H1 (cell line): Measurements from ENCODE around the gene ZNF407. TPM values are rescaled to one million over a fixed set of nuclear protein-coding genes. Genes with fewer than 3 reads are reported as not detected.

Experiments used
- CTCF ChIA-PET: fragments of 300-600 bp; sonication (Branson Sonifier 250); formaldehyde crosslinking; loops from one replicate; lab custom pipeline; 2021; ENCODE audit not compliant: partially characterized antibody; lab: Charles Lee
- POLR2A ChIA-PET: fragments of 300-600 bp; sonication (Branson Sonifier 250); formaldehyde crosslinking; loops from one replicate; lab custom pipeline; 2021; ENCODE audit warnings: inconsistent platforms; ENCODE audit not compliant: partially characterized antibody; lab: Charles Lee
- DNase-seq, 2 experiments: peaks; one replicate each; pipeline versions ENCODE4 v3.0.0 to v3.0.0-alpha.2; 2010 to 2022; ENCODE audit warnings: low spot score in 2 of 2, low read depth in 1 of 2, mixed read lengths in 1 of 2
- FAIRE-seq: peaks from 2 replicates; lab custom pipeline; 2011; peaks lifted over from hg19 to GRCh38; lab: Jason Lieb, UNC
- H2AFZ ChIP-seq: 2 replicates; pipeline ENCODE4 v1.8.1; 2012; ENCODE audit warnings: low read length, inconsistent platforms
- H2AK5ac ChIP-seq: 2 replicates; pipeline ENCODE4 v1.6.1; 2013; ENCODE audit warnings: low read depth, low read length
- H2BK120ac ChIP-seq: replicated peaks from 2 replicates; pipeline ENCODE3; 2013; ENCODE audit warnings: low read depth, low read length, inconsistent platforms
- H2BK12ac ChIP-seq: 2 replicates; pipeline ENCODE4 v1.6.1; 2013; ENCODE audit warnings: low read depth, low read length
- H2BK15ac ChIP-seq: 2 replicates; pipeline ENCODE4 v1.6.1; 2013; ENCODE audit warnings: low read length
- H2BK20ac ChIP-seq: 2 replicates; pipeline ENCODE4 v1.6.1; 2013; ENCODE audit warnings: low read length
- H2BK5ac ChIP-seq: 2 replicates; pipeline ENCODE4 v1.6.1; 2013; ENCODE audit warnings: low read depth, low read length
- H3K14ac ChIP-seq: 2 replicates; pipeline ENCODE4 v1.6.1; 2013; ENCODE audit warnings: inconsistent platforms; ENCODE audit not compliant: insufficient read length
- H3K18ac ChIP-seq: 2 replicates; pipeline ENCODE4 v1.6.1; 2013; ENCODE audit warnings: low read length; ENCODE audit errors: extremely low read depth
- H3K23ac ChIP-seq: 2 replicates; pipeline ENCODE4 v1.6.1; 2013; ENCODE audit warnings: inconsistent platforms; ENCODE audit not compliant: insufficient read length
- H3K23me2 ChIP-seq: 2 replicates; pipeline ENCODE4 v1.6.1; 2013; ENCODE audit warnings: low read depth, low read length
- H3K27ac ChIP-seq: 2 replicates; pipeline ENCODE4 v1.6.1; 2011; ENCODE audit warnings: low read depth, low read length, inconsistent platforms
- H3K27me3 ChIP-seq, 4 experiments: replicated peaks in 1 of 4; 1 replicate in 1 of 4; 2 replicates in 3 of 4; pipeline versions ENCODE4 v1.6.1 to v1.8.1; 2011 to 2013; ENCODE audit warnings: low read length in 3 of 4, mild to moderate bottlenecking in 3 of 4, inconsistent platforms in 2 of 4, mixed read lengths in 2 of 4, moderate library complexity in 1 of 4; ENCODE audit not compliant: control insufficient read depth in 3 of 4, insufficient read depth in 3 of 4; ENCODE audit errors: extremely low read depth in 1 of 4
- H3K36me3 ChIP-seq, 4 experiments: 2 replicates each; pipeline versions ENCODE4 v1.6.1 to v1.8.1; 2011 to 2013; ENCODE audit warnings: mild to moderate bottlenecking in 4 of 4, low read length in 3 of 4, moderate library complexity in 2 of 4, control low read depth in 1 of 4, inconsistent platforms in 1 of 4; ENCODE audit not compliant: insufficient read depth in 4 of 4, control insufficient read depth in 2 of 4
- H3K4ac ChIP-seq: replicated peaks from 2 replicates; pipeline ENCODE3; 2013; ENCODE audit warnings: low read length, low read depth, mixed read lengths, inconsistent platforms; ENCODE audit not compliant: insufficient read length
- H3K4me1 ChIP-seq, 4 experiments: replicated peaks in 1 of 4; 1 replicate in 1 of 4; 2 replicates in 3 of 4; pipeline versions ENCODE4 v1.6.1 to v1.8.1; 2011 to 2013; ENCODE audit warnings: low read length in 3 of 4, inconsistent platforms in 2 of 4, mixed read lengths in 1 of 4; ENCODE audit not compliant: insufficient read depth in 4 of 4, control insufficient read depth in 3 of 4
- H3K4me2 ChIP-seq, 2 experiments: 2 replicates each; pipeline versions ENCODE4 v1.6.1 to v1.8.1; 2011 to 2013; ENCODE audit warnings: low read depth in 2 of 2, low read length in 2 of 2, control low read depth in 1 of 2, inconsistent platforms in 1 of 2, mild to moderate bottlenecking in 1 of 2; ENCODE audit not compliant: insufficient read depth in 1 of 2
- H3K4me3 ChIP-seq, 4 experiments: fragments of 200-600, 300-600 bp in 1 of 4; sonication (generic), shearing (Covaris generic), sonication (Bioruptor Twin) in 1 of 4; 2 replicates each; pipeline versions ENCODE4 v1.5.1 to v1.8.1; 2011 to 2016; ENCODE audit warnings: low read length in 4 of 4, low read depth in 3 of 4, control low read depth in 2 of 4, inconsistent platforms in 2 of 4, mild to moderate bottlenecking in 2 of 4, mixed read lengths in 1 of 4, moderate library complexity in 1 of 4; ENCODE audit not compliant: insufficient read depth in 2 of 4; ENCODE audit errors: extremely low read depth in 1 of 4
- H3K56ac ChIP-seq: replicated peaks from 2 replicates; pipeline ENCODE3; 2013; ENCODE audit warnings: low read depth, mild to moderate bottlenecking, mixed read lengths, low read length, inconsistent platforms; ENCODE audit not compliant: insufficient read length
- H3K79me1 ChIP-seq: 2 replicates; pipeline ENCODE4 v1.6.1; 2013; ENCODE audit warnings: low read depth, low read length, control low read depth
- H3K79me2 ChIP-seq, 2 experiments: 2 replicates each; pipeline versions ENCODE4 v1.6.1 to v1.8.1; 2012 to 2013; ENCODE audit warnings: low read length in 2 of 2, mild to moderate bottlenecking in 2 of 2, inconsistent platforms in 1 of 2; ENCODE audit not compliant: insufficient read depth in 2 of 2, control insufficient read depth in 1 of 2
- H3K9ac ChIP-seq, 4 experiments: replicated peaks in 1 of 4; 1 replicate in 1 of 4; 2 replicates in 3 of 4; pipeline versions ENCODE4 v1.6.1 to v1.8.1; 2011 to 2013; ENCODE audit warnings: low read depth in 3 of 4, low read length in 3 of 4, control low read depth in 2 of 4, mild to moderate bottlenecking in 2 of 4, moderate library complexity in 2 of 4, inconsistent platforms in 1 of 4; ENCODE audit errors: extremely low read depth in 1 of 4
- H3K9me3 ChIP-seq, 2 experiments: 2 replicates each; pipeline versions ENCODE4 v1.6.1 to v1.8.1; 2012 to 2013; ENCODE audit warnings: mild to moderate bottlenecking in 2 of 2, moderate library complexity in 2 of 2, control low read depth in 1 of 2, inconsistent platforms in 1 of 2, low read depth in 1 of 2, low read length in 1 of 2, mixed read lengths in 1 of 2; ENCODE audit not compliant: insufficient read depth in 2 of 2
- H4K20me1 ChIP-seq, 2 experiments: replicated peaks in 1 of 2; 2 replicates each; pipeline versions ENCODE3 to v1.8.1; 2011 to 2013; ENCODE audit warnings: inconsistent platforms in 2 of 2, low read length in 2 of 2, mild to moderate bottlenecking in 1 of 2; ENCODE audit not compliant: insufficient read depth in 2 of 2, control insufficient read depth in 1 of 2
- H4K5ac ChIP-seq: 2 replicates; pipeline ENCODE4 v1.6.1; 2013; ENCODE audit warnings: low read length, low read depth, mixed read lengths, inconsistent platforms; ENCODE audit not compliant: insufficient read length
- H4K8ac ChIP-seq: 2 replicates; pipeline ENCODE4 v1.8.0; 2013; ENCODE audit warnings: mild to moderate bottlenecking, moderate library complexity, low read length, inconsistent platforms; ENCODE audit not compliant: insufficient read depth; ENCODE audit errors: extremely low read depth
- H4K91ac ChIP-seq: replicated peaks from 2 replicates; pipeline ENCODE3; 2013; ENCODE audit warnings: low read length, mixed read lengths, inconsistent platforms; ENCODE audit not compliant: insufficient read length
- CBX5 ChIP-seq: fragments of 300-800, 300-1000 bp; sonication (generic); IDR thresholded peaks from 2 replicates; pipeline ENCODE4 v1.7.1; 2016; ENCODE audit warnings: antibody characterized with exemption, low read length, low read depth
- CREB1 ChIP-seq: IDR thresholded peaks from 2 replicates; pipeline ENCODE4 v1.6.1; 2012; ENCODE audit warnings: inconsistent platforms
- GABPA ChIP-seq: IDR thresholded peaks from 2 replicates; pipeline ENCODE4 v1.6.1; 2011; ENCODE audit warnings: mild to moderate bottlenecking, low read length, moderate library complexity, borderline replicate concordance; ENCODE audit not compliant: insufficient read depth
- HDAC6 ChIP-seq: IDR thresholded peaks from one replicate; pipeline ENCODE4 v1.7.1; 2012; ENCODE audit warnings: low read depth, mild to moderate bottlenecking, inconsistent platforms, low read length, moderate library complexity
- KDM1A ChIP-seq: fragments of 200-600, 300-600 bp; sonication (generic); IDR thresholded peaks from 2 replicates; pipeline ENCODE4 v1.7.1; 2016; ENCODE audit warnings: mild to moderate bottlenecking, low read length, borderline replicate concordance
- KDM4A ChIP-seq: IDR thresholded peaks from one replicate; pipeline ENCODE4 v1.7.1; 2012; ENCODE audit warnings: low read depth, mild to moderate bottlenecking, moderate library complexity, low read length, inconsistent platforms; ENCODE audit not compliant: severe bottlenecking
- KDM5A ChIP-seq: fragments of 200-600 bp; IDR thresholded peaks from 2 replicates; pipeline ENCODE4 v1.7.1; 2012; ENCODE audit warnings: mild to moderate bottlenecking, low read length, inconsistent platforms, mixed read lengths
- POLR2A ChIP-seq, 2 experiments: IDR thresholded peaks; 1 replicate in 1 of 2; 2 replicates in 1 of 2; pipeline ENCODE4 v1.6.1; 2011; ENCODE audit warnings: low read depth in 2 of 2, low read length in 2 of 2, mild to moderate bottlenecking in 2 of 2; ENCODE audit errors: control extremely low read depth in 1 of 2
- RAD21 ChIP-seq, 2 experiments: IDR thresholded peaks in 1 of 2; conservative IDR thresholded peaks in 1 of 2; 2 replicates each; pipeline ENCODE4 v1.6.1; 2011; ENCODE audit warnings: low read depth in 2 of 2, low read length in 2 of 2, improper control_type of control experiment in 1 of 2, inconsistent platforms in 1 of 2, mild to moderate bottlenecking in 1 of 2, moderate library complexity in 1 of 2
- RFX5 ChIP-seq: IDR thresholded peaks from 2 replicates; pipeline ENCODE4 v1.6.1; 2011; ENCODE audit warnings: low read depth, low read length, improper control_type of control experiment, borderline replicate concordance
- SAP30 ChIP-seq: fragments of 300-600 bp; sonication (generic); IDR thresholded peaks from 2 replicates; pipeline ENCODE4 v1.7.1; 2012; ENCODE audit warnings: low read length, moderate library complexity, mild to moderate bottlenecking, inconsistent platforms; ENCODE audit not compliant: insufficient read depth, insufficient replicate concordance
- SIN3A ChIP-seq, 2 experiments: IDR thresholded peaks in 1 of 2; conservative IDR thresholded peaks in 1 of 2; 2 replicates each; pipeline ENCODE4 v1.6.1; 2011 to 2012; ENCODE audit warnings: low read length in 2 of 2, improper control_type of control experiment in 1 of 2, low read depth in 1 of 2, mild to moderate bottlenecking in 1 of 2
- SP1 ChIP-seq: IDR thresholded peaks from 2 replicates; pipeline ENCODE4 v1.6.1; 2011; ENCODE audit warnings: low read depth, low read length
- SUZ12 ChIP-seq: fragments of 200-600 bp; sonication (generic); IDR thresholded peaks from 2 replicates; pipeline ENCODE4 v1.6.1; 2012; ENCODE audit warnings: mild to moderate bottlenecking, inconsistent platforms, low read length, moderate library complexity, mixed read lengths
- TBP ChIP-seq: IDR thresholded peaks from 2 replicates; pipeline ENCODE4 v1.6.1; 2011; ENCODE audit warnings: low read depth, low read length, improper control_type of control experiment
- WGBS, 2 experiments: shearing (Covaris generic) in 1 of 2; methylation state at CpG; one replicate each; pipeline versions ENCODE4 v1.1.6 to v1.1.7; 2013 to 2015; ENCODE audit warnings: low lambda C conversion rate in 2 of 2, mixed read lengths in 2 of 2, inconsistent platforms in 1 of 2, low coverage in 1 of 2, missing lambda C conversion rate in 1 of 2; ENCODE audit not compliant: insufficient replicate concordance in 2 of 2, insufficient coverage in 1 of 2, insufficient read length in 1 of 2; ENCODE audit errors: extremely low coverage in 1 of 2, missing lambda C conversion rate in 1 of 2; 5-methylcytosine and 5-hydroxymethylcytosine counted together
- polyA plus RNA-seq, 7 experiments: library from polyadenylated mRNA; depleted of rRNA in 3 of 7; stranded (reverse) in 5 of 7; unstranded in 2 of 7; fragments of >200 nt in 5 of 7; fragments of 200-250 nt in 2 of 7; gene quantifications; 1 replicate in 5 of 7; 2 replicates in 1 of 7; 4 replicates in 1 of 7; pipeline versions ENCODE4 v1.2.1 to v1.2.3, GENCODE V29; 2011 to 2013; ENCODE audit warnings: missing spikeins in 2 of 7, mixed read lengths in 2 of 7
- total RNA-seq: library from RNA; stranded (reverse); fragmentation: NEBNext Ultra II Directional; extraction: Animal tissue kit (Norgen Biotek cat#: 25700); gene quantifications from 2 replicates; pipeline ENCODE4 v1.2.1, GENCODE V29; 2021

The ZNF407 gene
- total and polyA plus RNA-seq, 2 of the 8 experiments (the other 6 are each of a cell fraction or from before 2014, with no cell fraction given), result 1.5 to 6.8 TPM

- H3K27ac ChIP-seq, result no peak overlapping the region
- no peak overlapping the region for H3K4me3 ChIP-seq
- no peak overlapping the region for H3K9ac ChIP-seq
- no peaks in the 10 kb centered on the region for H4K20me1 ChIP-seq
- H2AK5ac ChIP-seq, result no peak overlapping the region
- no peak overlapping the region for H2AFZ ChIP-seq
- no peak overlapping the region for H2BK20ac ChIP-seq
- DNase-seq (no peak), FAIRE-seq (no peak)
- H3K9me3 ChIP-seq, result no peaks in the 10 kb centered on the region
- H2BK5ac ChIP-seq, result no peak overlapping the region
- H2BK15ac ChIP-seq, result no peak overlapping the region
- no peak overlapping the region for H4K91ac ChIP-seq
- H2BK120ac ChIP-seq, result no peak overlapping the region
- H3K18ac ChIP-seq, result no peak overlapping the region
- CTCF ChIA-PET, result interaction anchor here (1.0 kb wide), 1 partner anchor 12 kb away, joined by 3 read pairs; no protein-coding TSS in a partner anchor
- H3K36me3 ChIP-seq, result no peaks in the 10 kb centered on the region
- H3K56ac ChIP-seq, result no peak overlapping the region
- peaks cover 0 to 17% (median 14%) of the 10 kb centered on the region in 4 experiments; a peak in 5 of 7 replicates for H3K4me1 ChIP-seq
- H3K27me3 ChIP-seq, result no peaks in the 10 kb centered on the region
- H4K8ac ChIP-seq, result no peak overlapping the region
- H3K79me1 ChIP-seq, result no peaks in the 10 kb centered on the region
- no peak overlapping the region for H3K14ac ChIP-seq
- POLR2A ChIA-PET, result no interaction called here
- WGBS, 2 experiments, result 45% methylated on average over 4 of the region's 4 CpGs; no CpG with 5 or more reads in 1 of the 2 experiments
- no peak overlapping the region for H4K5ac ChIP-seq
- H3K4ac ChIP-seq, result no peak overlapping the region
- H3K23ac ChIP-seq, result no peak overlapping the region
- H2BK12ac ChIP-seq, result no peak overlapping the region
- H3K4me2 ChIP-seq, result peak overlapping the region in 1 of 2 experiments; percentile 15; a peak in 1 of 4 replicates
- no peaks in the 10 kb centered on the region for H3K23me2 ChIP-seq
- H3K79me2 ChIP-seq, result no peaks in the 10 kb centered on the region
- TF ChIP-seq TBP, result no peak
- no peak for TF ChIP-seq RAD21 (IDR thresholded peaks at IDR 0.05 in 1 of 2, conservative IDR thresholded peaks at IDR 0.05 in 1 of 2; ENCODE audit: low read depth in 2 of 2, low read length in 2 of 2)
- TF ChIP-seq HDAC6, result no peak
- TF ChIP-seq SUZ12, result no peak
- no peak for TF ChIP-seq CBX5
- TF ChIP-seq GABPA, result no peak
- TF ChIP-seq SAP30, result no peak
- TF ChIP-seq KDM1A, result no peak
- TF ChIP-seq KDM4A, result no peak
- TF ChIP-seq RFX5, result no peak
- no peak for TF ChIP-seq KDM5A
- TF ChIP-seq SIN3A (conservative IDR thresholded peaks at IDR 0.05 in 1 of 2, IDR thresholded peaks at IDR 0.05 in 1 of 2; ENCODE audit: low read depth in 1 of 2, low read length in 2 of 2), result no peak
- no peak for TF ChIP-seq CREB1
- TF ChIP-seq SP1, result no peak
- no peak for TF ChIP-seq POLR2A (IDR thresholded peaks at IDR 0.05; ENCODE audit: control extremely low read depth in 1 of 2, low read depth in 2 of 2, low read length in 2 of 2)
Measured at GRCh38 chr18:74950479-74950878, 352.8 kb downstream of the ZNF407 start.
